Measurements from ENCODE around the gene GGTLC2.
A peak's percentile ranks its signal among the peaks of the same experiment; 100 is the strongest.

Gene GGTLC2

GRCh38 chr22:22692707-22693530 is 48.5 kb downstream of the GGTLC2 start:
- peak; percentile 51 for DNase-seq

GRCh38 chr22:22693531-22693884 is 49.1 kb downstream of the GGTLC2 start:
- no peak for DNase-seq

- no peak for DNase-seq
These were observed 49.7 kb downstream of the GGTLC2 start for GRCh38 chr22:22694106-22694505.

- no peak for DNase-seq
These were observed 51.7 kb downstream of the GGTLC2 start for GRCh38 chr22:22696104-22696503.
